K562 (cell line): ENCODE measurements around the gene CDCA3. TPM values are rescaled to one million over a fixed set of nuclear protein-coding genes. Genes with fewer than 3 reads are reported as not detected.

Experiments
- CHD2 ChIP-seq: IDR thresholded peaks from 2 replicates; pipeline ENCODE4 v1.6.1; 2011; ENCODE audit warnings: low read depth, low read length
- NFXL1 ChIP-seq: fragments of 450-650 bp; formaldehyde crosslinking; IDR thresholded peaks from 2 replicates; pipeline ENCODE4 v1.4.0; 2021; ENCODE audit warnings: mild to moderate bottlenecking
- PML ChIP-seq: IDR thresholded peaks from 2 replicates; pipeline ENCODE4 v1.6.1; 2012; ENCODE audit warnings: low read length, inconsistent platforms
- TAF9B ChIP-seq: fragments of 450-650 bp; IDR thresholded peaks from 2 replicates; pipeline ENCODE4 v1.6.1; 2018; ENCODE audit warnings: mild to moderate bottlenecking; ENCODE audit not compliant: partially characterized antibody
- TBP ChIP-seq: optimal IDR thresholded peaks from 2 replicates; pipeline ENCODE3; 2011; ENCODE audit warnings: low read depth, low read length, improper control_type of control experiment
- TEAD1 ChIP-seq, 2 experiments: fragments of 450-650 bp in 1 of 2; sonication (generic) in 1 of 2; formaldehyde crosslinking; IDR thresholded peaks; 2 replicates each; pipeline versions ENCODE4 v1.4.0 to v1.8.0; 2020 to 2022; ENCODE audit warnings: mild to moderate bottlenecking in 2 of 2, missing genetic modification reagents in 1 of 2
- ZFP1 ChIP-seq: fragments of 450-650 bp; formaldehyde crosslinking; IDR thresholded peaks from 2 replicates; pipeline ENCODE4 v1.4.0; 2020; ENCODE audit warnings: mild to moderate bottlenecking, mixed read lengths
- ZNF778 ChIP-seq: fragments of 450-650 bp; formaldehyde crosslinking; IDR thresholded peaks from 2 replicates; pipeline ENCODE4 v1.4.0; 2020; ENCODE audit warnings: mild to moderate bottlenecking, moderate library complexity
- polyA plus RNA-seq, 8 experiments: library from polyadenylated mRNA; depleted of rRNA in 4 of 8; stranded (reverse) in 5 of 8; unstranded in 3 of 8; fragments of >200 nt; fragmentation: Nextera tagmentation in 2 of 8; fragmentation: Illumina TruSeq in 1 of 8; extraction: Ambion mirVana in 2 of 8; extraction: Trizol in 1 of 8; gene quantifications; 2 replicates each; pipeline versions ENCODE4 v1.2.1 to v1.2.3, GENCODE V29; 2011 to 2014; ENCODE audit warnings: inconsistent platforms in 1 of 8, missing spikeins in 1 of 8
- total RNA-seq, 7 experiments: library from RNA; depleted of rRNA in 6 of 7; stranded (reverse); fragments of >200 nt in 6 of 7; fragmentation: Illumina TruSeq in 2 of 7; extraction: Trizol in 2 of 7; gene quantifications; 2 replicates each; pipeline versions ENCODE4 v1.2.1 to v1.2.3, GENCODE V29; 2011 to 2021; ENCODE audit warnings: low replicate concordance in 1 of 7
- TF ChIP-seq, protein P1 (sequence below): fragments of 200-600 bp; sonication (generic); IDR thresholded peaks from one replicate; pipeline ENCODE4 v1.6.1; 2012; ENCODE audit warnings: mild to moderate bottlenecking, low read depth, low read length, inconsistent platforms
- TF ChIP-seq, protein P2 (sequence below): IDR thresholded peaks from 2 replicates; pipeline ENCODE4 v1.6.1; 2014; ENCODE audit warnings: antibody characterized with exemption
- TF ChIP-seq, protein P3 (sequence below): IDR thresholded peaks from 2 replicates; pipeline ENCODE4 v1.6.1; 2011; ENCODE audit warnings: borderline replicate concordance, low read depth, mild to moderate bottlenecking, moderate library complexity, low read length; ENCODE audit not compliant: insufficient read depth, poor library complexity, severe bottlenecking

Gene CDCA3
- total and polyA plus RNA-seq, 9 of the 15 experiments (the other 6 are each of a cell fraction or from before 2014, with no cell fraction given), result 24.2 to 80.8 (median 55.1) TPM

DNA sequence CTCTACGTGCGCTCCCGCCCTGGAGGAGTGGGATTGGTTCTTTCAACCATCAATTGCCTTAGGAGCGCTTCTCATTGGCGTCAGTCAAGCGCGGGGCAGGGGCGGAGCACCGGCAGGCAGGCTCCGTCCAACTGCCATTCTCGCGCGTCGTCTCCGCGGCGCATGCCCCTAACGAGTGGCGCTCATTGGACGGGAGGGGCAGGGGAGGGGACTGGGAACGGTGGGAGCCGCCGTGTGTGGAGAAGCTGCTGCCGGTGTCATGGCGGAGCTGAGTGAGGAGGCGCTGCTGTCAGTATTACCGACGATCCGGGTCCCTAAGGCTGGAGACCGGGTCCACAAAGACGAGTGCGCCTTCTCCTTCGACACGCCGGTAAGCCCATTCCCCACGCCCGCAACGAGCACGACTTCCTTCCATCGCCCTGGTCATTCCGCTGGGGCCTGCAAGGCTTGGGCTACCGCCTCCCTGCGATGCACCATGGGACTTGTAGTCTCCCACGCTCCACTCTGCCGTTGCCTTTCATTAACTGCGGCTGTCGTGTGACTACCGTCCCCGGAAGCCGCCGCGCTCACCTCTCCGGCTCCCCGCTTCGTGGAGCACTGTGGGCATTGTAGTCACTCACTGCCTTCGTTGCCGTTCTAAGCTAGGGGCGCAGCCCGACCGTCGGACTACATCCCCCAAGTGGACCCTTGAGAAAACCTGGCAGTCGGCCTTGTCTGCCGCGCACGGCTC lies 1.0 kb upstream of the CDCA3 start, which contains the start of gene USP5 (continued):
- TF ChIP-seq, protein P1, sequence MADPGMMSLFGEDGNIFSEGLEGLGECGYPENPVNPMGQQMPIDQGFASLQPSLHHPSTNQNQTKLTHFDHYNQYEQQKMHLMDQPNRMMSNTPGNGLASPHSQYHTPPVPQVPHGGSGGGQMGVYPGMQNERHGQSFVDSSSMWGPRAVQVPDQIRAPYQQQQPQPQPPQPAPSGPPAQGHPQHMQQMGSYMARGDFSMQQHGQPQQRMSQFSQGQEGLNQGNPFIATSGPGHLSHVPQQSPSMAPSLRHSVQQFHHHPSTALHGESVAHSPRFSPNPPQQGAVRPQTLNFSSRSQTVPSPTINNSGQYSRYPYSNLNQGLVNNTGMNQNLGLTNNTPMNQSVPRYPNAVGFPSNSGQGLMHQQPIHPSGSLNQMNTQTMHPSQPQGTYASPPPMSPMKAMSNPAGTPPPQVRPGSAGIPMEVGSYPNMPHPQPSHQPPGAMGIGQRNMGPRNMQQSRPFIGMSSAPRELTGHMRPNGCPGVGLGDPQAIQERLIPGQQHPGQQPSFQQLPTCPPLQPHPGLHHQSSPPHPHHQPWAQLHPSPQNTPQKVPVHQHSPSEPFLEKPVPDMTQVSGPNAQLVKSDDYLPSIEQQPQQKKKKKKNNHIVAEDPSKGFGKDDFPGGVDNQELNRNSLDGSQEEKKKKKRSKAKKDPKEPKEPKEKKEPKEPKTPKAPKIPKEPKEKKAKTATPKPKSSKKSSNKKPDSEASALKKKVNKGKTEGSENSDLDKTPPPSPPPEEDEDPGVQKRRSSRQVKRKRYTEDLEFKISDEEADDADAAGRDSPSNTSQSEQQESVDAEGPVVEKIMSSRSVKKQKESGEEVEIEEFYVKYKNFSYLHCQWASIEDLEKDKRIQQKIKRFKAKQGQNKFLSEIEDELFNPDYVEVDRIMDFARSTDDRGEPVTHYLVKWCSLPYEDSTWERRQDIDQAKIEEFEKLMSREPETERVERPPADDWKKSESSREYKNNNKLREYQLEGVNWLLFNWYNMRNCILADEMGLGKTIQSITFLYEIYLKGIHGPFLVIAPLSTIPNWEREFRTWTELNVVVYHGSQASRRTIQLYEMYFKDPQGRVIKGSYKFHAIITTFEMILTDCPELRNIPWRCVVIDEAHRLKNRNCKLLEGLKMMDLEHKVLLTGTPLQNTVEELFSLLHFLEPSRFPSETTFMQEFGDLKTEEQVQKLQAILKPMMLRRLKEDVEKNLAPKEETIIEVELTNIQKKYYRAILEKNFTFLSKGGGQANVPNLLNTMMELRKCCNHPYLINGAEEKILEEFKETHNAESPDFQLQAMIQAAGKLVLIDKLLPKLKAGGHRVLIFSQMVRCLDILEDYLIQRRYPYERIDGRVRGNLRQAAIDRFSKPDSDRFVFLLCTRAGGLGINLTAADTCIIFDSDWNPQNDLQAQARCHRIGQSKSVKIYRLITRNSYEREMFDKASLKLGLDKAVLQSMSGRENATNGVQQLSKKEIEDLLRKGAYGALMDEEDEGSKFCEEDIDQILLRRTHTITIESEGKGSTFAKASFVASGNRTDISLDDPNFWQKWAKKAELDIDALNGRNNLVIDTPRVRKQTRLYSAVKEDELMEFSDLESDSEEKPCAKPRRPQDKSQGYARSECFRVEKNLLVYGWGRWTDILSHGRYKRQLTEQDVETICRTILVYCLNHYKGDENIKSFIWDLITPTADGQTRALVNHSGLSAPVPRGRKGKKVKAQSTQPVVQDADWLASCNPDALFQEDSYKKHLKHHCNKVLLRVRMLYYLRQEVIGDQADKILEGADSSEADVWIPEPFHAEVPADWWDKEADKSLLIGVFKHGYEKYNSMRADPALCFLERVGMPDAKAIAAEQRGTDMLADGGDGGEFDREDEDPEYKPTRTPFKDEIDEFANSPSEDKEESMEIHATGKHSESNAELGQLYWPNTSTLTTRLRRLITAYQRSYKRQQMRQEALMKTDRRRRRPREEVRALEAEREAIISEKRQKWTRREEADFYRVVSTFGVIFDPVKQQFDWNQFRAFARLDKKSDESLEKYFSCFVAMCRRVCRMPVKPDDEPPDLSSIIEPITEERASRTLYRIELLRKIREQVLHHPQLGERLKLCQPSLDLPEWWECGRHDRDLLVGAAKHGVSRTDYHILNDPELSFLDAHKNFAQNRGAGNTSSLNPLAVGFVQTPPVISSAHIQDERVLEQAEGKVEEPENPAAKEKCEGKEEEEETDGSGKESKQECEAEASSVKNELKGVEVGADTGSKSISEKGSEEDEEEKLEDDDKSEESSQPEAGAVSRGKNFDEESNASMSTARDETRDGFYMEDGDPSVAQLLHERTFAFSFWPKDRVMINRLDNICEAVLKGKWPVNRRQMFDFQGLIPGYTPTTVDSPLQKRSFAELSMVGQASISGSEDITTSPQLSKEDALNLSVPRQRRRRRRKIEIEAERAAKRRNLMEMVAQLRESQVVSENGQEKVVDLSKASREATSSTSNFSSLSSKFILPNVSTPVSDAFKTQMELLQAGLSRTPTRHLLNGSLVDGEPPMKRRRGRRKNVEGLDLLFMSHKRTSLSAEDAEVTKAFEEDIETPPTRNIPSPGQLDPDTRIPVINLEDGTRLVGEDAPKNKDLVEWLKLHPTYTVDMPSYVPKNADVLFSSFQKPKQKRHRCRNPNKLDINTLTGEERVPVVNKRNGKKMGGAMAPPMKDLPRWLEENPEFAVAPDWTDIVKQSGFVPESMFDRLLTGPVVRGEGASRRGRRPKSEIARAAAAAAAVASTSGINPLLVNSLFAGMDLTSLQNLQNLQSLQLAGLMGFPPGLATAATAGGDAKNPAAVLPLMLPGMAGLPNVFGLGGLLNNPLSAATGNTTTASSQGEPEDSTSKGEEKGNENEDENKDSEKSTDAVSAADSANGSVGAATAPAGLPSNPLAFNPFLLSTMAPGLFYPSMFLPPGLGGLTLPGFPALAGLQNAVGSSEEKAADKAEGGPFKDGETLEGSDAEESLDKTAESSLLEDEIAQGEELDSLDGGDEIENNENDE, result no peak
- TF ChIP-seq, protein P2, sequence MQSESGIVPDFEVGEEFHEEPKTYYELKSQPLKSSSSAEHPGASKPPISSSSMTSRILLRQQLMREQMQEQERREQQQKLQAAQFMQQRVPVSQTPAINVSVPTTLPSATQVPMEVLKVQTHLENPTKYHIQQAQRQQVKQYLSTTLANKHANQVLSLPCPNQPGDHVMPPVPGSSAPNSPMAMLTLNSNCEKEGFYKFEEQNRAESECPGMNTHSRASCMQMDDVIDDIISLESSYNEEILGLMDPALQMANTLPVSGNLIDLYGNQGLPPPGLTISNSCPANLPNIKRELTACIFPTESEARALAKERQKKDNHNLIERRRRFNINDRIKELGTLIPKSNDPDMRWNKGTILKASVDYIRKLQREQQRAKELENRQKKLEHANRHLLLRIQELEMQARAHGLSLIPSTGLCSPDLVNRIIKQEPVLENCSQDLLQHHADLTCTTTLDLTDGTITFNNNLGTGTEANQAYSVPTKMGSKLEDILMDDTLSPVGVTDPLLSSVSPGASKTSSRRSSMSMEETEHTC, result 0 out of 2 replicates have a peak, but pooled peaks have one; percentile 29
- TF ChIP-seq CHD2 (peak; percentile 77), TEAD1 (CRISPR knock-in tag; IDR thresholded peaks at IDR 0.05) (peak in 1 of 2 experiments; percentile 96; a peak in 3 of 4 replicates), TBP (peak; percentile 45), PML (0 out of 2 replicates have a peak, but pooled peaks have one; percentile 43), ZNF778 (CRISPR knock-in tag) (no peak), TAF9B (no peak), NFXL1 (CRISPR knock-in tag) (0 out of 2 replicates have a peak, but pooled peaks have one; percentile 49), ZFP1 (CRISPR knock-in tag) (no peak)
- TF ChIP-seq, protein P3, sequence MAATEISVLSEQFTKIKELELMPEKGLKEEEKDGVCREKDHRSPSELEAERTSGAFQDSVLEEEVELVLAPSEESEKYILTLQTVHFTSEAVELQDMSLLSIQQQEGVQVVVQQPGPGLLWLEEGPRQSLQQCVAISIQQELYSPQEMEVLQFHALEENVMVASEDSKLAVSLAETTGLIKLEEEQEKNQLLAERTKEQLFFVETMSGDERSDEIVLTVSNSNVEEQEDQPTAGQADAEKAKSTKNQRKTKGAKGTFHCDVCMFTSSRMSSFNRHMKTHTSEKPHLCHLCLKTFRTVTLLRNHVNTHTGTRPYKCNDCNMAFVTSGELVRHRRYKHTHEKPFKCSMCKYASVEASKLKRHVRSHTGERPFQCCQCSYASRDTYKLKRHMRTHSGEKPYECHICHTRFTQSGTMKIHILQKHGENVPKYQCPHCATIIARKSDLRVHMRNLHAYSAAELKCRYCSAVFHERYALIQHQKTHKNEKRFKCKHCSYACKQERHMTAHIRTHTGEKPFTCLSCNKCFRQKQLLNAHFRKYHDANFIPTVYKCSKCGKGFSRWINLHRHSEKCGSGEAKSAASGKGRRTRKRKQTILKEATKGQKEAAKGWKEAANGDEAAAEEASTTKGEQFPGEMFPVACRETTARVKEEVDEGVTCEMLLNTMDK, result peak; percentile 1
